GM12878 (cell line): Measurements from ENCODE around the gene NF1. TPM values are rescaled to one million over a fixed set of nuclear protein-coding genes. Genes with fewer than 3 reads are reported as not detected.

Experiments
- ATAC-seq: fragments of 200-7000 bp; cut with Tn5 transposase; 3 replicates; pipeline ENCODE4 v1.9.1; 2020; ENCODE audit warnings: mild to moderate bottlenecking, moderate library complexity
- BruUV-seq: library from RNA; stranded (reverse); fragments of 400-500 nt; replicated peaks from 2 replicates; lab custom pipeline; 2021; lab: Mats Ljungman, UMichigan
- CTCF ChIA-PET: fragments of 300-600 bp; sonication (Branson Sonifier 250); formaldehyde crosslinking; extraction: SDS; loops from one replicate; lab custom pipeline; 2021; ENCODE audit warnings: inconsistent platforms; lab: Yijun Ruan, JAX
- POLR2A ChIA-PET: fragments of 350-600 bp; formaldehyde crosslinking; extraction: SDS; loops from one replicate; lab custom pipeline; 2021; ENCODE audit warnings: inconsistent platforms; lab: Charles Lee
- RAD21 ChIA-PET: fragments of 300-600 bp; sonication (Branson Sonifier 250); formaldehyde crosslinking; loops from one replicate; lab custom pipeline; 2023; ENCODE audit warnings: antibody characterized with exemption; ENCODE audit not compliant: unreplicated experiment; lab: Charles Lee
- SMC1A ChIA-PET: fragments of 300-600 bp; sonication (Branson Sonifier 250); formaldehyde crosslinking; loops from one replicate; lab custom pipeline; 2023; ENCODE audit not compliant: unreplicated experiment, uncharacterized antibody; lab: Charles Lee
- DNase-seq: peaks from one replicate; pipeline ENCODE4 v3.0.0-alpha.2; 2011; ENCODE audit warnings: low read depth, low spot score
- FAIRE-seq: peaks from 3 replicates; lab custom pipeline; 2011; peaks lifted over from hg19 to GRCh38; lab: Jason Lieb, UNC
- H2AFZ ChIP-seq: 2 replicates; pipeline ENCODE4 v1.6.0; 2011; ENCODE audit warnings: low read depth, low read length, control low read depth; ENCODE audit not compliant: control insufficient read depth
- H3K27ac ChIP-seq: 2 replicates; pipeline ENCODE4 v1.5.1; 2011; ENCODE audit warnings: control low read depth; ENCODE audit not compliant: control insufficient read depth, insufficient read depth
- H3K27me3 ChIP-seq, 2 experiments: replicated peaks in 1 of 2; 2 replicates each; pipeline versions ENCODE4 v1.6.0 to v1.6.1; 2011; ENCODE audit warnings: low read length in 1 of 2; ENCODE audit not compliant: control insufficient read depth in 2 of 2, insufficient read depth in 2 of 2
- H3K36me3 ChIP-seq, 2 experiments: 2 replicates each; pipeline ENCODE4 v1.5.1; 2011; ENCODE audit warnings: low read length in 1 of 2; ENCODE audit not compliant: control insufficient read depth in 2 of 2, insufficient read depth in 2 of 2
- H3K4me1 ChIP-seq: 2 replicates; pipeline ENCODE4 v1.6.1; 2011; ENCODE audit warnings: mild to moderate bottlenecking, low read length, moderate library complexity, mixed read lengths; ENCODE audit not compliant: control insufficient read depth, insufficient read depth
- H3K4me2 ChIP-seq: 2 replicates; pipeline ENCODE4 v1.6.0; 2011; ENCODE audit warnings: control low read depth; ENCODE audit not compliant: control insufficient read depth, insufficient read depth
- H3K4me3 ChIP-seq: fragments of 200-600 bp; sonication (generic); 2 replicates; pipeline ENCODE4 v1.5.1; 2016
- H3K79me2 ChIP-seq: 2 replicates; pipeline ENCODE4 v1.6.0; 2011; ENCODE audit warnings: low read length; ENCODE audit not compliant: control insufficient read depth, insufficient read depth
- H3K9ac ChIP-seq: 2 replicates; pipeline ENCODE4 v1.8.0; 2011; ENCODE audit warnings: low read length, control low read depth, mixed read lengths; ENCODE audit not compliant: control insufficient read depth, insufficient read depth
- H3K9me3 ChIP-seq: replicated peaks from 3 replicates; pipeline ENCODE4 v1.5.1; 2011; ENCODE audit warnings: mild to moderate bottlenecking, low read length; ENCODE audit not compliant: control insufficient read depth, insufficient read depth
- H4K20me1 ChIP-seq: 2 replicates; pipeline ENCODE4 v1.6.0; 2011; ENCODE audit not compliant: control insufficient read depth, insufficient read depth
- CBFB ChIP-seq: IDR thresholded peaks from 2 replicates; pipeline ENCODE4 v1.6.1; 2016; ENCODE audit warnings: antibody characterized with exemption, low read depth
- ETV6 ChIP-seq, 2 experiments: fragments of 450-650 bp in 1 of 2; IDR thresholded peaks in 1 of 2; conservative IDR thresholded peaks in 1 of 2; 2 replicates each; pipeline ENCODE4 v1.6.1; 2014; ENCODE audit warnings: antibody characterized with exemption in 1 of 2, borderline replicate concordance in 1 of 2, low read depth in 1 of 2, mild to moderate bottlenecking in 1 of 2, moderate library complexity in 1 of 2
- FOXM1 ChIP-seq: IDR thresholded peaks from 2 replicates; pipeline ENCODE4 v1.6.1; 2012; ENCODE audit warnings: low read depth, mild to moderate bottlenecking, inconsistent platforms, low read length, moderate library complexity
- GATAD2B ChIP-seq: fragments of 450-650 bp; conservative IDR thresholded peaks from 2 replicates; pipeline ENCODE4 v1.6.1; 2017; ENCODE audit warnings: low read depth, mild to moderate bottlenecking, moderate library complexity
- IKZF1 ChIP-seq: fragments of 450-650 bp; conservative IDR thresholded peaks from 2 replicates; pipeline ENCODE4 v1.6.1; 2017; ENCODE audit warnings: antibody characterized with exemption, mild to moderate bottlenecking
- MAX ChIP-seq: IDR thresholded peaks from 2 replicates; pipeline ENCODE4 v1.6.1; 2012; ENCODE audit warnings: low read depth, low read length, improper control_type of control experiment
- MLLT1 ChIP-seq: fragments of 450-650 bp; IDR thresholded peaks from 2 replicates; pipeline ENCODE4 v1.6.1; 2016; ENCODE audit warnings: mild to moderate bottlenecking
- NFXL1 ChIP-seq: fragments of 450-650 bp; IDR thresholded peaks from 2 replicates; pipeline ENCODE4 v1.6.1; 2017; ENCODE audit warnings: antibody characterized with exemption, mild to moderate bottlenecking, borderline replicate concordance
- PAX5 ChIP-seq: IDR thresholded peaks from 2 replicates; pipeline ENCODE4 v1.6.1; 2011; ENCODE audit warnings: low read depth, low read length, borderline replicate concordance
- POLR2A ChIP-seq: IDR thresholded peaks from 2 replicates; pipeline ENCODE4 v1.6.1; 2011; ENCODE audit warnings: low read depth, mild to moderate bottlenecking, low read length
- SREBF2 ChIP-seq: IDR thresholded peaks from 2 replicates; pipeline ENCODE4 v1.6.1; 2012; ENCODE audit warnings: mild to moderate bottlenecking, low read length
- WRNIP1 ChIP-seq: IDR thresholded peaks from 2 replicates; pipeline ENCODE4 v1.6.1; 2011; ENCODE audit warnings: low read depth, low read length, improper control_type of control experiment, borderline replicate concordance
- YY1 ChIP-seq: IDR thresholded peaks from 2 replicates; pipeline ENCODE4 v1.6.1; 2011; ENCODE audit warnings: low read depth, mild to moderate bottlenecking, low read length
- ZNF24 ChIP-seq: fragments of 450-650 bp; IDR thresholded peaks from 2 replicates; pipeline ENCODE4 v1.6.1; 2017; ENCODE audit warnings: antibody characterized with exemption, mild to moderate bottlenecking
- WGBS: methylation state at CpG from one replicate; pipeline ENCODE4 v1.1.6; 2016; ENCODE audit warnings: low lambda C conversion rate; ENCODE audit not compliant: insufficient replicate concordance, insufficient coverage; ENCODE audit errors: missing lambda C conversion rate; 5-methylcytosine and 5-hydroxymethylcytosine counted together
- in situ Hi-C: fragments of 300-500 bp; cut with MboI; formaldehyde crosslinking; loops from 9 replicates; pipeline ENCODE4 v1.14.3; 2018; ENCODE audit warnings: mixed read lengths
- intact Hi-C: fragments of 100-400 bp; cut with micrococcal nuclease; formaldehyde crosslinking; loops from one replicate; pipeline ENCODE4 v1.14.2; 2022; ENCODE audit not compliant: unreplicated experiment
- polyA plus RNA-seq, 11 experiments: library from polyadenylated mRNA; depleted of rRNA in 4 of 11; unstranded in 6 of 11; stranded (reverse) in 5 of 11; fragments of >200 nt; fragmentation: Nextera tagmentation in 4 of 11; fragmentation: Illumina TruSeq in 1 of 11; extraction: Ambion mirVana in 4 of 11; extraction: Trizol in 1 of 11; gene quantifications; 1 replicate in 1 of 11; 2 replicates in 10 of 11; pipeline versions ENCODE4 v1.2.1 to v1.2.3, GENCODE V29; 2011 to 2016; ENCODE audit warnings: inconsistent platforms in 2 of 11, missing spikeins in 2 of 11, low read depth in 1 of 11
- total RNA-seq, 4 experiments: library from RNA; depleted of rRNA in 3 of 4; stranded (reverse); fragments of >200 nt in 3 of 4; fragmentation: Illumina TruSeq in 1 of 4; extraction: Trizol in 1 of 4; gene quantifications; 2 replicates each; pipeline versions ENCODE4 v1.2.1 to v1.2.3, GENCODE V29; 2013 to 2021
- TF ChIP-seq, protein P1 (sequence below): IDR thresholded peaks from 2 replicates; pipeline ENCODE4 v1.6.1; 2011; ENCODE audit warnings: mild to moderate bottlenecking, low read depth, low read length, moderate library complexity; ENCODE audit not compliant: insufficient replicate concordance
- TF ChIP-seq, protein P2 (sequence below): IDR thresholded peaks from 2 replicates; pipeline ENCODE4 v1.6.1; 2012; ENCODE audit warnings: low read depth, low read length, improper control_type of control experiment

Gene NF1
- total and polyA plus RNA-seq, 10 of the 15 experiments (the other 5 are each of a cell fraction or from before 2014, with no cell fraction given), result 2.5 to 31.8 (median 16.6) TPM

DNA sequence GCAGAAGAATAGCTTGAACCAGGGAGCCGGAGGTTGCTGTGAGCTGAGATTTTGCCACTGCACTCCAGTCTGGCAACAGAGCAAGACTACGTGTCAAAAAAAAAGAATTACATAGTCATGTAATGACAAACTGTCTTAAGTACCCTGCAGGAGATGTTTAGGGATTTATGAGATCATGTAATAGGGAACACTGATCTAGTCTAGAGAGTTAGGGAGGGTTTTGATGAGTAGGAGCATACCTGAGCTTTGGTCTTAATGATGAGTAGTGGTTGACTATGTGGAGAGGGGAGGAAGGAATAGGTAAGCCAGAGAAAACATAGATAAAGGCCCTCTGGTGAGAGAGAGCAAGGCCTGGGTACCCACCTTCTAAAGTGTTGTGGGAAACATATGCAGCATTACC is 30.1 kb upstream of the NF1 start (continued):
- no peak for TF ChIP-seq MAX
- no peak for TF ChIP-seq ZNF24
- TF ChIP-seq, protein P1, sequence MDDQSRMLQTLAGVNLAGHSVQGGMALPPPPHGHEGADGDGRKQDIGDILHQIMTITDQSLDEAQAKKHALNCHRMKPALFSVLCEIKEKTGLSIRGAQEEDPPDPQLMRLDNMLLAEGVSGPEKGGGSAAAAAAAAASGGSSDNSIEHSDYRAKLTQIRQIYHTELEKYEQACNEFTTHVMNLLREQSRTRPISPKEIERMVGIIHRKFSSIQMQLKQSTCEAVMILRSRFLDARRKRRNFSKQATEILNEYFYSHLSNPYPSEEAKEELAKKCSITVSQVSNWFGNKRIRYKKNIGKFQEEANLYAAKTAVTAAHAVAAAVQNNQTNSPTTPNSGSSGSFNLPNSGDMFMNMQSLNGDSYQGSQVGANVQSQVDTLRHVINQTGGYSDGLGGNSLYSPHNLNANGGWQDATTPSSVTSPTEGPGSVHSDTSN, result no peak
- TF ChIP-seq FOXM1, result no peak

DNA sequence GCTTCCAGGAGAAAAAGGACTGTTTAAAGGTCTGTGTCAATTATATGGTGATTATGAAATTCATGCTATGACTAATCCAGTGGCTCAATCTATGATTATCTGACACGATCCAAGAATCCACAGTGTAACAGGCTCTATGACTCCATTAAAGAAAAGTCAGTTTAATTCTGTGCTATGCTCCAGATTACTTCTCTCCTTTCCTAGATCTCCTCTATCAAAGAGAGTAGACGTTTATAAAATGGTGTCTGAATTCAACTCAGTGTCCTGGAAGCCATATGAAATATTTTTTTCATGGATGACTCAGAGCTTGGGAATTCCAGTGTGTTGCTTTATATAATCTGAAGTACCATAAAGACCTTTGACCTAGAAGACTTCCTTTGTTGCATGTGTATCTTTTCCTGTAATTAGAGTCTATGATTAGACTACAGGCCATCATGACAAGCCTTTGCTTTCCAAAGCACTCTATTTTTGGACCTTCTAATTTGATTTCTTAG is 27.0 kb upstream of the NF1 start:
- ChIA-PET CTCF (interaction anchor here (0.6 to 1.7 kb wide), 10 partner anchors 8 to 427 kb away, joined by 3 to 6 read pairs (median 4); no protein-coding TSS in a partner anchor), SMC1A (interaction anchor here (0.9 to 1.4 kb wide), 3 partner anchors 52 to 144 kb away, joined by 3 to 4 read pairs (median 3); no protein-coding TSS in a partner anchor), POLR2A (no interaction called here), RAD21 (no interaction called here)
- H3K79me2 ChIP-seq, result no peaks in the 10 kb centered on the region
- 94% methylated on average over 2 of the region's 2 CpGs for WGBS
- no peaks in the 10 kb centered on the region for H4K20me1 ChIP-seq
- H3K27ac ChIP-seq, result no peak overlapping the region
- H3K4me1 ChIP-seq, result peaks cover 3% of the 10 kb centered on the region; the same call in 1 of the 2 replicates
- in situ Hi-C loops (no loop called here), intact Hi-C loops (no loop called here)
- H3K27me3 ChIP-seq, result no peaks in the 10 kb centered on the region
- no peak for ATAC-seq
- peak; percentile 83 for FAIRE-seq
- no peak for TF ChIP-seq IKZF1
- TF ChIP-seq GATAD2B, result no peak
- TF ChIP-seq MLLT1, result no peak
- TF ChIP-seq POLR2A, result no peak
- no peak for TF ChIP-seq NFXL1
- TF ChIP-seq SREBF2, result no peak
- no peak for TF ChIP-seq ETV6 (conservative IDR thresholded peaks at IDR 0.05 in 1 of 2, IDR thresholded peaks at IDR 0.05 in 1 of 2; ENCODE audit: borderline replicate concordance in 1 of 2, low read depth in 1 of 2)
- TF ChIP-seq WRNIP1, result no peak
- TF ChIP-seq YY1, result no peak
- TF ChIP-seq, protein P2, sequence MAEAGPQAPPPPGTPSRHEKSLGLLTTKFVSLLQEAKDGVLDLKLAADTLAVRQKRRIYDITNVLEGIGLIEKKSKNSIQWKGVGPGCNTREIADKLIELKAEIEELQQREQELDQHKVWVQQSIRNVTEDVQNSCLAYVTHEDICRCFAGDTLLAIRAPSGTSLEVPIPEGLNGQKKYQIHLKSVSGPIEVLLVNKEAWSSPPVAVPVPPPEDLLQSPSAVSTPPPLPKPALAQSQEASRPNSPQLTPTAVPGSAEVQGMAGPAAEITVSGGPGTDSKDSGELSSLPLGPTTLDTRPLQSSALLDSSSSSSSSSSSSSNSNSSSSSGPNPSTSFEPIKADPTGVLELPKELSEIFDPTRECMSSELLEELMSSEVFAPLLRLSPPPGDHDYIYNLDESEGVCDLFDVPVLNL, result no peak
- no peak for TF ChIP-seq CBFB
- TF ChIP-seq PAX5, result no peak
- no peak overlapping the region for H3K4me3 ChIP-seq
- no peaks in the 10 kb centered on the region for H3K9me3 ChIP-seq
- no peak overlapping the region for H3K4me2 ChIP-seq
- no peak overlapping the region for H2AFZ ChIP-seq
- BruUV-seq, result no TSS peak
- DNase-seq, result no peak
- no peak overlapping the region for H3K9ac ChIP-seq
- H3K36me3 ChIP-seq, result no peaks in the 10 kb centered on the region
